Stimulated activated CD8-positive, alpha-beta memory T cell treated with anti-CD3 and anti-CD28 coated beads, Interleukin-12 subunit alpha, Interleukin-12 subunit beta, amount 100 ng/mL, for 24 hours (primary cell): Measurements from ENCODE around the gene KAZN.
A peak's percentile ranks its signal among the peaks of the same experiment; 100 is the strongest.

Source experiments
- DNase-seq: peaks from one replicate; pipeline ENCODE4 v3.0.0-alpha.2; 2020; ENCODE audit errors: extremely low read depth

KAZN gene

DNA sequence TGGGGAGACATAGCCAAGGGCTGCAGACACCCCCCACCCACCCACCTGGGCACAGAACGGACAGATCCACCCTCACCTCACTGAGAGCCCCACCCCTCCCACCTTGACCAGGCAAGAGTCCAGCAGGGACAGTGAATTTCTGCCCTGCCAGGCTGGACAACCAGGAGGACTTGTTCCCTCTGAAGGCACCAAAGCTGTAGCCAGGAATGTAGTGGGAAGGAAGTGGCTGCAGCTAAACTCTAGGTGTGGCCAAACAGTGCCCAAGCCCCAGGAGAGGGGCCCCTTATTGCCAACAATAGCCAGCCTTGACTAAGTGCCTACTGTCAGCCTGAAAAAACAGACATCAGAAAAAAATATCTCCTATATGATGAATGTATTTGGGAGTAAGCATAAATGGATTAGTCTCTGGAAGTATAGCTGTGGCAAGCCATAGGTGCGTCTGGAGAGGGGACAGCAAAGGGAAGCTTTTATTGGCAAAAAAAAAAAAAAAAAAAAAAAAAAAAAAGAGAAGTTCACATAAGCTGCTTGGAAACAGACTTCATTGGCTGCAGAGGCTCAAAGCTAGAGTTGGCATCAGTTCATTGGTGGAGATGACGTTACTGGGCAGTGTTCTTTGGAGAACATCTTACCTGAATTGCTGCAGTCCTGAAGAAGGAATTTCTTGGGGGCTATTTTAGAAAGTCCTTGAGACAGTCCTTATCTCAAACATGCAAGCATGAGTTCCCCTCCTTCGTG lies 490.9 kb downstream of the KAZN start:
- no peak for DNase-seq

DNA sequence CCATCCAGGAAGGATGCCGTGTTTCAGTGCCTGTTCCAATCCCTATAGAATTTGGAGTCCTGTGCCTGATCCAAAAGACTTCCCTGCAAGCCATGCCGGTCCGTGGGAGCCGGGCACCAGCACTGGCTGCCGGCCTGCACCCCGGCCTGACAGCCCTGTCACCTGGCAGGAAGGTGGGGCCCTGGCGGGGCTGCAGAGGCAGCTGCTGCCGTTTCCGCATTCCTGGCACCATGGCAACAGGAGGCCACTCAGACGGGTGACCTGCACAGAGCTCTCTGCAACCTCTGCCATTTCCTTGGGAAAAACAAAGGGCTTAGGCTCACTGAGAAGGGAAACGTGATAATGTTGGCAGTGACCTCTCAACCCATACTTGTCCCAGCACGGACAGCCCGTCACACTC lies 491.9 kb downstream of the KAZN start:
- no peak for DNase-seq

DNA sequence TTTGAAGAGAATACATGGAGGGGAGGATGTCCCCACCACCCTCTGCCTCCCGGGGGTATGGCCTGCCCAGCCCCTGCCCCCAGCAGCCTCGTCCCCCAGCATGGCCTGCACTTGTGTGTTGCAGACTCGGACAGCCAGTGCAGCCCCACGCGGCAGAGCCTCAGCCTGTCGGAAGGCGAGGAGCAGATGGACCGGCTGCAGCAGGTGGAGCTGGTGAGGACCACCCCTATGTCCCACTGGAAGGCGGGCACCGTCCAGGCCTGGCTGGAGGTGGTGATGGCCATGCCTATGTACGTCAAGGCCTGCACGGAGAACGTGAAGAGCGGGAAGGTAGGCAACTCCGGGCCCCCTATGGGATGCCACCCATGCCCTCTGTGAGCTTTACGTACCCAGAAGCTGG lies 495.6 kb downstream of the KAZN start:
- DNase-seq: no peak

DNA sequence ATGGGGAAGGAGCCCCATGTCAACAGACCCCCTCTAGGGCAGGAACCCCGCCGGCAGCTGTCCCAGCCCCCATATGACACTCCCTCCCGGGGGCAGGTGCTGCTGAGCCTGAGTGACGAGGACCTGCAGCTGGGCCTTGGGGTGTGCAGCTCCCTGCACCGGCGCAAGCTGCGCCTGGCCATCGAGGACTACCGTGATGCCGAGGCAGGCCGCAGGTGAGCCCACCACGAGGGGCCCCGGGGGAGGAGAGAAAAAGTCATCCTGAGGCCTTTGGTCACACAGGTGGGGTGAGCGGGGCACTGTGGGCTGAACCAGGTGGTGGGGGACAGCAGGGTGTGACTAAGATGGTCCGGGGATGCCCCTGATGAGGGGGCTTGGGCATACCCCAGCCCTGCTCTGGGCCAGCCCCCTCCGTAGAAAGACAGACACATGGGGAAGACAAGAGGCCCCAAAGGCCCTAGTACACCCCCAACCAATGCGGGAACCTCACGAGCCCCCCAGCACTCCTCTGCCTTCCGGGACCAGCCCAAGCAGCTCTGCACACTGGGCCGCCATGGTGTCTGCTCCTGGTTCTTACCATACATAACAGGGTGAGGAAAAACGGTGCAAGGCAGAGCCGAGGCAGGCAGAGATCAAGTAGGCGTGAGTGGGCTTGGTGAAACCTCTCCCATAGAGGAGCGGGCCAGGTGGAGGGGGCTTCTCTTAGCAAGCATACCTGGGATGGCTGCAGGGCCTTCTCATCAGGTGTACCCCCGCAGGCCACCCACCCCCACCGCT lies 496.4 kb downstream of the KAZN start:
- no peak for DNase-seq

DNA sequence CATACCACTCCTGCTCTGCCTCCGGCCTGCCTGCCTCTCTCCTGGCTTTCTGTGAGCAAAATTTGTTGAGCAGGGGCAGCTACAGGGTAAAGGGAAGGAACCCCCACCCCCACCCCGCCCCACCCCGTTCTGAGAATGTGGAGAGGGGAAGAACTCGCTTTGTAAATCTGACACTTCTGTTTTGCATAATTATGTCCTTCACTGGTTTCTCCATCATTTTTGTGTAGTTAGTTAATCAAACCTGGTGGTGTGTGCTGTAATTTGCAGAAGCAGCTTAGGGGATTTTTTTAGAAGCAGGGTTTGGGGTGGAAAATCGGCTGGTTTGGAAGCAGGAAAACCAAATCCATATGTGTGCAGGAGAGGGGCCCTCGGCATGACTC lies 497.0 kb downstream of the KAZN start:
- no peak for DNase-seq

DNA sequence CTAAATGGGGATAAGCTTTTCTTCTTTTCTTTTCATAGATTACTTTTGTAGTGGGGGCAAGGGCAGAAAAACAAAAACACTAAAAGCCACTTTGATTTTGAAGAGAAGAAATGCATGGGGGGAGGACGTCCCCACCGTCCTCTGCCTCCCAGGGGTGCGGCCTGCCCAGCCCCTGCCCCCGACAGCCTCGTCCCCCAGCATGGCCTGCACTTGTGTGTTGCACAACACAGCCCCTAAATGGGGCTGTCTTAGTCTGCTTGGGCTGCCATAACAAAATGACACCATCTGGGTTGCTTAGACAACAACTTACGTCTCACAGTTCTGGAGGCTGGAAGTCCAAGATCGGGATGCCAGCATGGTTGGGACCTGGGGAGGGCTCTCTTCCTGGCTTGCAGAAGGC lies 497.8 kb downstream of the KAZN start:
- DNase-seq: no peak

DNA sequence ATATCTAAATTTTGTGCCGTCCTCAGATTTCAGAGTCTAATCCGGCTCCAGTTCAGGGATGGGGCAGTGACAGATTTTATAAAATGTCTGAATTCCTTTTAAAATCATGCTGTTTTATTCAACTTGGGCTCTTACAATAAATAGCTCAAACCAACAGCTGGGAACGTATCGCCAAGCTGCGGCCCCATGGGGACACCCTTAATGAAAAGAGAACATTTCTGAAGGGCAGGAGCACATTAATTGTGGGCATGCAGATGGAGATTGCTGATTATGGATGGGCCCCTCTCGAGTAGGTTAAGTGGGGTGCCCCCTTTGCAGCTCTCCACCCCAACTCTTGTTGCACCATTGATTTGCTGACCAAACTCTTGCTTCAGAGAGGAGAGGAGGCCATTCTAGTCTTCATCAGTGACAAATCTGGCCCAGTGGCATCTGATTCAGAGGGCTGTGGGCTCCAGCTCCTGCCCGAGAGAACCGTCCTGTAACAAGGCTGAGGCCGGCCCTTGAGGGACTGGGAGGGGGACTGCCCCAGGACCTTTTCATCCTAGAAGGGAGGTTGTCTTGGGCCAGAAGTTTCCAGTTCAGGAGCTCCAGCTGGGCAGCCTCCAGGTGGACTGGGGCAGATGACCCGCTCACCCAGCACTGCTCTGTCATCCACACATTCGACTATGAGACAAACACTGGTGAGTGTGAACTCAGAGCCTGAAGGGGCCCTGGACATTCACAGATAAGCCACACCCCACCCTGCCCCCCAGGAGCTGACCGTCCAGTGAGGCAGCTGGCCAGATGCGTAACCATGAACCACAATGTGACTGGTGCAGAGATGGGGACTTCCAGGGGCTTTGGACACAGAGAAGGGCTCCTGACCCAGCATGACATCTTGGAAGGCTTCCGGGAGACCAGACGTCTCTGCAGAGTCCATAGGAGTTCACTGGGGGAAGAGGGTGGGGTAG lies 500.0 kb downstream of the KAZN start:
- DNase-seq: no peak

DNA sequence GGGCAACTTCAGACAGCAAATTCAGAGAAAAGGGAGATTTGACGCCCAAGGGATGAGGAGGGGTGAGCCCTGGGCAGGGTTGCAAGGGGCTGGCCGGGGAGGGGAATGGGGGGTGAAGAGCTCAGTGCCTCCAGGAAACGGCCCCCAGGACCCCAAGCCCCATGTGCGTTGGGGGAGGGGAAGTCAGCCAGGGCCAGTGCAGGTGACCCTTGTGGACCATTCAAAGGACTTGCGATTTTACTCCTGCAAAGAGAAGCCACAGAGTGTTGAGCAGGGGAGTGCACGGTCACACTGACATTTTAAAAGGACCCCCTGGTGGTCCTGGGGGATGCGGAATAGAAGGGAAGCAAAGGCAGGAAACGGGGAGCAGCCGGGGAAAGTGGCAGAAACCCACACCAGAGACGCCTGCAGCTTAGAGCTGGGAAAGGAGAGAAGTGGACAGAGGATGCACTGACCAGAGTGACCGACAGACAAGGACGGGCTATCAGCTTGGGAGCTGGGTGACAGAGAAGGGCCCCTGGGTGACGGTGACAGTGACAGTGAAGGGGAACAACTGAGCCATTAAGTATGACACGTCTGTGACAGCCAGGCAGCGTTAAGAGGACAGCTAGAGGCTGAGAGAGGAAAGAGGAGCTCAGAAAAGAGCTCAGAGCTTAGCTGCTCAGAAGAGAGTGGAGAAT lies 501.1 kb downstream of the KAZN start:
- no peak for DNase-seq

DNA sequence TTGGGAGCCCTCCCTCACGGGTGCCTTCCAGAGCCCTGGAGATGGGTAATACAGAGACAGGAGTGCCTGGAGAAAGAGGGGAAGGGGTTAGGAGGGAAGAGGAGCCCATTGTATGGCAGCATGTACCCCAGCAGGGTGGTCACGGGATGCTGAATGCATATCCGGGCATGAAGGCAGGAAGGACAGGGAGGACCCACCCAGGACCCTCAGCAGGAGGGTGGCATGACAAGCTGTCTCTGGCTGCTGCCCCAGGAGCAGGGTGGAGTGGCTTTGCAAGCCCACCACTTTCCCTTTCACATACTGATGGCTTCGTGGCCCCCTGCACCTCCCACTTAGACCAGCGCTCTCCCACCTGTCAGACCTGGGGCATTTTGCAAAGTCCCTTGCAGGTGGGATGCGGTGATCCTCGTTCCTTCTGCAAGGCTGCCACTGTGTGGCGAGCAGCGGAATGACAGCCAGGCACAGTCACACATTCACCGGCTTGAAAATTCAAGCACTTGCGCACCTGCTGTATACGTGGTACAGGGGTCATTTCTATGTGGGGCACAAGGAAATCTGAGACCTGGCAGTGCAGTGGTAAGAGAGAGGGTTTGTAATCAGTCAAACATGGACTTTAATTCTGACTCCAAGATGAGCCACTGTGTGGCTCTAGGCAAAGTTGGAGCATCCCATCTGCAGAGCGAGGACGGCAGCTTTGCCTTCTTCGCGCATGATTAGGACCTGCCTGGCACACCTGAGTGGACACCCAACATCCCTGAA lies 501.8 kb downstream of the KAZN start:
- DNase-seq: peak; percentile 11

DNA sequence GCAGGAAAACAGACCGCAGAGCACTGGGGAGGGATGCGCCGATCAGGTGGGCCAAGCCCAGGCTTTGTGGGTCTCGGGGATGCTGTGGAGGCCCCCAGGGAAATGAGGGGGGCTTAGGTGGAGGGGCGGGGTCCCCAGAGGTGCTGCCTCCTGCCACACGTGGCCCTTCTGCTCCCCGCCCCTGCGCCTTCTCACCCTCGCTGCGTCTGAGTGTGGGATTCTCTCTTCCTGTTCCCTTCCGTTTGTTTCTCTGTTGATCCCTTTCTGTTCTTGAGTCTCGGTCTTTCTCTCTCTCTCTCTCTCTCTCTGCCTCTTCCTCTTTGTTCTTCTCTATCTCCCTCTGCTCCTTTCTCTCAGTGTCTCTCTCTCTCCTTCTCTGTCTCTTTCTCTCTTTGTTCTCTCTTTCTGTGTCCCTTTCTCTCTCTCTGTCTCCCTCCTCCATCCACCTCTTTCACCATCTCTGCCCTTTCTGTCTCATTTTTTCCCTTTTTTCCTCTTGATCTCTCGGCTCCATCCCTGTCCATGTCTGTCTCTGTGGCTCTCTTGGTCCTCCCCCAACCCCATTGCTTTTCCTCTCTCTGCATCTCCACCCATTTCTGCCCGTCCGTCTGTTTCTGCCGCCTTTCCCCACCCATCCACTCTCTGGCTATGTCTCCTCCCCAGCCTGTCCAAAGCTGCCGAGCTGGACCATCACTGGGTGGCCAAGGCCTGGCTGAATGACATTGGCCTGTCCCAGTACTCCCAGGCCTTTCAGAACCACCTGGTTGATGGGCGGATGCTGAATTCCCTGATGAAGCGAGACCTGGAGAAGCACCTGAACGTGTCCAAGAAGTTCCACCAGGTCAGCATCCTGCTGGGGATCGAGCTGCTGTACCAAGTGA lies 502.6 kb downstream of the KAZN start:
- no peak for DNase-seq

DNA sequence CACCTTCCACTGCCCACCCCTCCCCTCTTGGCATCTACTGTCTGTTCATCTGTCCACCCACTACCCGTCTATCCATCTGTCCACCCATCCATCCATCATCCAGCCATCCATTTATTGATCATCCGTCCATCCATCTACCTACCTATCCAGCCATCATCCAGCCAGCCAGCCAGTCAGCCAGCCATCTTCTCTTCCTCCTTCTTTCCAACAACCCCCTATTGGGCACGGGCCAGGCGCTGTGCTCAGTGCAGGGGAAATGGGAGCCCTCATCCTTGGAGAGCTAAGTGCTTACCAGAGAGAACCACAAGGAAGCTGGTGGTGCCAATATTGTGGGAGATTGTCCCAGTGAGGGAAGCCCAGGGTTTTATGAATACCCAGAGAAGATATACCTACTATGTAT lies 503.3 kb downstream of the KAZN start:
- DNase-seq: no peak

DNA sequence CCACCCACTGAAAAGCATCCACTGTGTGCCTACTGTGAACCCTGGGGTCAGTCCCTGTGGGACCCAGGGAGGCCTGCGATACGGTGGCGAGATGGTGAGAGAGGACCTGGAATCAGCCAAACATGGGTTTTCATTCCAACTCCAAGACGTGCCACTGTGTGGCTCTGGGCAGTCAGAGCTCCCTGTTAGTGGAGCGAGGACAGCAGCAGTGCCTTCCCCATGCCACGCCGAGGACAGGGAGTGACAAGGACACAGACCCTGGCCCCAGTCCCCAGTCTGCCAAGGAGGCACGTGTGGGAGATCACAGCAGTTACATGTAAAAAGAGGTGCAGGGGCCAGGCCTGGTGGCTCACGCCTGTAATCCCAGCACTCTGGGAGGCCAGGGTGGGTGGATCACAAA lies 504.2 kb downstream of the KAZN start:
- DNase-seq: no peak

DNA sequence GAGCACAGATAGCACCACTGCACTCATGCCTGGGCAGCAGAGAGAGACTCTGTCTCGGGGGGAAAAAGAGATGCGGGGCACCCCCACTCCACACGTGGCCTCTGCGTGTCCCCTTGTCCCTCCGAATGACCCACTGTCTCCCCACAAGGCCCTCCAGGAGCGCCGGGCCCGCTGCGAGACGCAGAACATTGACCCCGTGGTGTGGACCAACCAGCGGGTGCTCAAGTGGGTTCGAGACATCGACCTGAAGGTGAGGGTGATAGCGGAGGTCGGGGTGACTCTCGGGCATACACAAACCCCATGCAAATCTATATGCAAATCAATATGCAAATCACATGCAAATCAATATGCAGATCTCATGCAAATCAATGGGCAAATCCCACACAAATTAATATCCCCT lies 504.7 kb downstream of the KAZN start:
- no peak for DNase-seq

DNA sequence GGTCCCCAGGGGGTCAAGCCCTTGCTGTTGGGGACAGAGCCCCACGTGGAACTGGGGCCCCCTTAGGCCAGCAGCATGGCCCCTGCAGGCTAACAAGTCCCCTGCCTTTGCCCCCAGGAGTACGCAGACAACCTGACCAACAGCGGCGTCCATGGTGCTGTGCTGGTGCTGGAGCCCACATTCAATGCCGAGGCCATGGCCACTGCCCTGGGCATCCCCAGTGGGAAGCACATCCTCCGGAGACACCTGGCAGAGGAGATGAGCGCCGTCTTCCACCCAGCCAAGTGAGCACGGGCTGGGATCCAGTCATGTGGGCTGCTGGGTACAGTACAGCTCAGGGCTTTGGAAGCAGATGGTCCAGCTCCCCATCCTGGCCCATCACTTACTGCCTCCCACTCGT lies 505.4 kb downstream of the KAZN start:
- no peak for DNase-seq

DNA sequence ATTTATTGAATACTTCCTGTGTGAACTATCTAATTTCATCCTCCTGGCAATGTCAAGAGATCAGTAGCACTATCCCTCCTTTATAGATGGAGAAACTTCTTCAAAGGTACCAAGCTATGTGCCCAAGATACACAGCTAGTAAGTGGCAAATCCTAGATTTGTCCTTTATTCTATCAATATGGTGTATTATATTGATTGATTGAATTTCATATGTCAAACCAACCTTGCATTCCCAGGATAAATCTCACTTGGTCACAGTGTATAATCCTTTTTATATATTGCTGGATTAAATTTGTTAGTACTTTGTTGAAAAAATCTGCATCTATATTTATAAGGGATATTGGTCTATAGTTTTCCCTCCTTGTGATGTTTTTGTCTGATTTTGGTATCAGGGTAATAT lies 506.3 kb downstream of the KAZN start:
- DNase-seq: no peak

DNA sequence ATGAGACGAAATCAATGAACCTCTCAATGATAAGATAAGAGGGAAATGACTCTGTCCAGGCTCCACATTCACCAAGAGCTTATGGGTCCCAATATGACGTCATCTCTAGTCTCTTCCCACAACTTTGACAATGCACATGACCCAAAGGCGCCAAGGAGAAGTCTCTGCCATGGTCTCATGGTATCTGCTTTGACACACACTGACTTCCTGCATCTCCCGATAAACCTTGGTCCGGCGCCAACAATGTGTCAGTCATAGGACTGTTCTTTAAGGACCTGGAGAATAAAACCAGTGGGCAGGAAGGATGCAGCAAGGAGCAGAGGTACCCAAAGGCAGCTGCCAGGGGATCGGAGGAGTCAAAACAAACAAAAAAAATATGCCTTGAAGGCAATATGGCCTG lies 508.1 kb downstream of the KAZN start:
- no peak for DNase-seq

DNA sequence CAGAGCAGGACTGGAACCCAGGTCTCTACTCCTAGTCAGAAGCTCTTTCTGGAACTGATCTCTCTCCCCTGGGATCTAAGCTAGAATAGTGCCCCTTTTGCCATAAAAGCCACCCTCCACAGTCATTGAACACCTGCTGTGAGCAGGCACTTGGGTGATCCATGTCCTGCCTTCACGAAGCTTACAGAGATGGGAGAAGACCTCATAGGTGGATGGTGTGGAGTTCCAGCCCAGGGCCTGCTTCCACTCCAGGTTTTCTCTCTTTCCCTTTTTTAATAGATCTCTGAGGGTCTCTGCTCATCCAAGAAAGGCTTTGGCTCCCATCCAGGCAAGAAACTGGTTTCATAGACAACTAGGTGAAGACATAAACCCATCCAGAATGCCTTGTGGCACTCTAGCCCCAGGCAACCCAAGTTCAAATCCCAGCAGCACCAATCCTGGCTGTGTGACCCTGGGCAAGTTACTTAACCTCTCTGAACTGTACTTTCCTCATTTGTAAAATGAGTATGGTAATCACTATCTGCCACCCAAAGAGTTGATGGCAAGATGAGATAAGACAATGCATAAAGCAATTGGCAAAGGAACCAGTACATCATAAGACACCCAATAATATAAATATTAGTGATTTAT lies 508.7 kb downstream of the KAZN start:
- no peak for DNase-seq

DNA sequence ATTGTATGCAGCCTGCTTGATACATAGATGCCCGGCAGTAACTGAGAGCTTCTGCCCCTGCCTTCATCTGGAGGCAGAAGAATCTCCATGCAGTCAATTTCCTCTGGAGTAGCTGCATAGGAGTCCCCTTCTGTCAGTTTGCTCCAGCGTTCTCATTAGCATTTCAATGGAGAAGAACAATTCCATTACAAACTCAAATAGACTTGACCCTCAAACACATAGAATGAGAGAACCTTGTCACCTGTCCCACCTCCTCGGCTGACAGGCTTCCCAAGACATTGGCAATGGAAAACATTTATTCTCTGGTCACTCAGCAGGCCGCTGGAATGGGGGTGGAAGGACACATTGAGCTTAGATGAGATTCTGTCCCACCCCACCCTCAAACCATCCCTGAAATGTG lies 509.4 kb downstream of the KAZN start:
- DNase-seq: no peak

DNA sequence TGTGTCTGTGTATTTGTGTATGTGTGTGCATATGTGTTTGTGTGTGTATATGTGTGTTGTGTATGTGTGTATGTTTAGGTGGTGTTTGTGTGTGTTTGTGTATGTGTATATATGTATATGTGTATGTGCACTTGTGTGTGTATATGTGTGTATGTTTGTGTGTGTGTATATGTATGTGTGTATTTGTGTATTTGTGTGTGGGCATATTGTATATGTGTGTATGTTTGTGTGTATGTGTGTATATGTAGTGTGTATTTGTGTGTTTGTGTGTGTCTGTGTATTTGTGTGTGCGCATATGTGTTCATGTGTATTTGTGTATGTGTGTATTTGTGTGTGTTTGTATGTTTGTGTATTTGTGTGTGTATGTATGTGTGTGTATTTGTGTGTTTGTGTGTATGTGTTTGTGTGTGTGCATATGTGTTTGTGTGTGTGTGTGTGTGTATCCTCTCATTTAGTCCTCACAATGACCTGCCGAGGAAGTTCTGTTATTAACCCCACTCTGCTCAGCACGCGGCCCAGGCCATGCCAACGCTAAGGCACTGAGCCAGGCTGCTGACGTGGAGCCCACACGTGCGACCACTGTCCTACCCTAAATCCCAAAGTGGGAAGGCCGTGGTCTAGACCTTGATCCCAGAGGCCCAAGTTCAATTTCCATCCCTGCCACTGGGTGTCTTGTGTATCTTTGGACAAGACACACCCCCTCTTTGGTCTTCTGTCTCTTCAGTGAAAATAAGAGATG lies 511.8 kb downstream of the KAZN start:
- DNase-seq: no peak
